IPS-15b (cell line): ENCODE measurements around the gene FANCI.

Source experiments
- H3K27me3 ChIP-seq: one replicate; pipeline ENCODE4 v1.6.1; 2013; ENCODE audit warnings: low read length; ENCODE audit not compliant: control insufficient read depth, insufficient read depth
- H3K36me3 ChIP-seq: one replicate; pipeline ENCODE4 v1.6.1; 2013; ENCODE audit warnings: low read length; ENCODE audit not compliant: control insufficient read depth, insufficient read depth
- H3K4me1 ChIP-seq: one replicate; pipeline ENCODE4 v1.6.1; 2013; ENCODE audit warnings: mild to moderate bottlenecking, low read length; ENCODE audit not compliant: control insufficient read depth, insufficient read depth
- H3K4me3 ChIP-seq: one replicate; pipeline ENCODE4 v1.5.1; 2013; ENCODE audit warnings: low read depth, low read length
- H3K9ac ChIP-seq: one replicate; pipeline ENCODE4 v1.6.1; 2013; ENCODE audit warnings: low read depth, mild to moderate bottlenecking, low read length
- H3K9me3 ChIP-seq: one replicate; pipeline ENCODE4 v1.6.1; 2013; ENCODE audit warnings: mild to moderate bottlenecking, low read length; ENCODE audit not compliant: control insufficient read depth, insufficient read depth

Gene FANCI

GRCh38 chr15:89327113-89327512, 83.3 kb downstream of the FANCI start:
- H3K36me3 ChIP-seq: peaks cover 90% of the 10 kb centered on the region
- H3K4me3 ChIP-seq: no peak overlapping the region
- H3K9me3 ChIP-seq: no peaks in the 10 kb centered on the region
- peaks cover 4% of the 10 kb centered on the region for H3K4me1 ChIP-seq
- no peak overlapping the region for H3K9ac ChIP-seq
- no peaks in the 10 kb centered on the region for H3K27me3 ChIP-seq

GRCh38 chr15:89328398-89329254, 84.8 kb downstream of the FANCI start:
- peaks cover 5% of the 10 kb centered on the region for H3K4me1 ChIP-seq
- H3K27me3 ChIP-seq: no peaks in the 10 kb centered on the region
- H3K9me3 ChIP-seq: no peaks in the 10 kb centered on the region
- H3K9ac ChIP-seq: no peak overlapping the region
- H3K36me3 ChIP-seq: peaks cover 81% of the 10 kb centered on the region
- no peak overlapping the region for H3K4me3 ChIP-seq

GRCh38 chr15:89329329-89330084, 85.7 kb downstream of the FANCI start:
- Histone ChIP-seq H3K36me3 (peaks cover 73% of the 10 kb centered on the region), H3K9ac (no peak overlapping the region), H3K27me3 (no peaks in the 10 kb centered on the region), H3K4me1 (peaks cover 5% of the 10 kb centered on the region), H3K4me3 (no peak overlapping the region), H3K9me3 (no peaks in the 10 kb centered on the region)

- no peaks in the 10 kb centered on the region for H3K9me3 ChIP-seq
- H3K27me3 ChIP-seq: no peaks in the 10 kb centered on the region
- no peak overlapping the region for H3K4me3 ChIP-seq
- H3K36me3 ChIP-seq: peaks cover 67% of the 10 kb centered on the region
- peaks cover 5% of the 10 kb centered on the region for H3K4me1 ChIP-seq
- H3K9ac ChIP-seq: no peak overlapping the region
Measured at GRCh38 chr15:89330119-89330518, 86.3 kb downstream of the FANCI start.

- H3K4me3 ChIP-seq: no peak overlapping the region
- H3K36me3 ChIP-seq: peaks cover 58% of the 10 kb centered on the region
- H3K9ac ChIP-seq: no peak overlapping the region
- peaks cover 5% of the 10 kb centered on the region for H3K4me1 ChIP-seq
- H3K9me3 ChIP-seq: no peaks in the 10 kb centered on the region
- peaks cover 1% of the 10 kb centered on the region for H3K27me3 ChIP-seq
Measured at GRCh38 chr15:89330881-89331595, 87.3 kb downstream of the FANCI start.

GRCh38 chr15:89332446-89332845, 88.7 kb downstream of the FANCI start:
- no peaks in the 10 kb centered on the region for H3K9me3 ChIP-seq
- H3K36me3 ChIP-seq: peaks cover 45% of the 10 kb centered on the region
- H3K4me3 ChIP-seq: no peak overlapping the region
- H3K4me1 ChIP-seq: peaks cover 5% of the 10 kb centered on the region
- H3K9ac ChIP-seq: no peak overlapping the region
- H3K27me3 ChIP-seq: peaks cover 9% of the 10 kb centered on the region

- Histone ChIP-seq H3K4me1 (peaks cover 5% of the 10 kb centered on the region), H3K9me3 (no peaks in the 10 kb centered on the region), H3K4me3 (peak overlapping the region; percentile 84), H3K9ac (no peak overlapping the region), H3K27me3 (peaks cover 9% of the 10 kb centered on the region), H3K36me3 (peaks cover 43% of the 10 kb centered on the region)
Measured at GRCh38 chr15:89333011-89333860, 89.5 kb downstream of the FANCI start.

GRCh38 chr15:89333959-89334509, 90.3 kb downstream of the FANCI start:
- peak overlapping the region; percentile 84 for H3K4me3 ChIP-seq
- peaks cover 9% of the 10 kb centered on the region for H3K27me3 ChIP-seq
- peak overlapping the region; percentile 73 for H3K9ac ChIP-seq
- peaks cover 35% of the 10 kb centered on the region for H3K36me3 ChIP-seq
- H3K4me1 ChIP-seq: peaks cover 5% of the 10 kb centered on the region
- H3K9me3 ChIP-seq: no peaks in the 10 kb centered on the region

- Histone ChIP-seq H3K9me3 (no peaks in the 10 kb centered on the region), H3K4me3 (peak within 1 kb of the TSS; percentile 84), H3K36me3 (peaks cover 29% of the 10 kb centered on the region), H3K4me1 (peaks cover 5% of the 10 kb centered on the region), H3K27me3 (peaks cover 9% of the 10 kb centered on the region), H3K9ac (peak within 1 kb of the TSS; percentile 73)
Measured at GRCh38 chr15:89334510-89335297, 90.9 kb downstream of the FANCI start, which contains the start of gene POLG. Gene POLG (minus strand): TSS chr15:89334824. CDS start chr15:89333754, 1,070 bp downstream.

- H3K4me1 ChIP-seq: peaks cover 5% of the 10 kb centered on the region
- H3K9ac ChIP-seq: peak overlapping the region; percentile 48
- H3K27me3 ChIP-seq: peaks cover 9% of the 10 kb centered on the region
Measured at GRCh38 chr15:89335298-89336041, 91.7 kb downstream of the FANCI start.

More at GRCh38 chr15:89335298-89336041, 91.7 kb downstream of the FANCI start:
- Histone ChIP-seq H3K4me3 (peak overlapping the region; percentile 84), H3K36me3 (peaks cover 21% of the 10 kb centered on the region), H3K9me3 (no peaks in the 10 kb centered on the region)
